K562 (cell line): ENCODE data around the gene FASTKD1. TPM values are rescaled to one million over a fixed set of nuclear protein-coding genes. Genes with fewer than 3 reads are reported as not detected.
A peak's percentile ranks its signal among the peaks of the same experiment; 100 is the strongest.

ENCODE experiments used
- ATAC-seq: fragments of 200-7000 bp; cut with Tn5 transposase; 3 replicates; pipeline ENCODE4 v1.9.1; 2020; ENCODE audit warnings: moderate library complexity
- BruUV-seq: library from RNA; stranded (reverse); fragments of 400-500 nt; replicated peaks from 2 replicates; lab custom pipeline; 2021; lab: Mats Ljungman, UMichigan
- CTCF ChIA-PET: fragments of 300-600 bp; formaldehyde crosslinking; extraction: SDS; loops from one replicate; lab custom pipeline; 2021; ENCODE audit warnings: low intra/inter-chr PET ratio; lab: Yijun Ruan, JAX
- POLR2A ChIA-PET: fragments of 300-600, 350-650 bp; sonication (Branson Sonifier 250); formaldehyde crosslinking; extraction: SDS; loops from one replicate; lab custom pipeline; 2021; ENCODE audit warnings: antibody characterized with exemption, inconsistent platforms; lab: Yijun Ruan, JAX
- DNase-seq, 4 experiments: peaks; one replicate each; pipeline versions ENCODE4 v3.0.0 to v3.0.0-alpha.2; 2011 to 2018; ENCODE audit warnings: low spot score in 3 of 4, mixed read lengths in 3 of 4; ENCODE audit errors: extremely low read depth in 1 of 4
- FAIRE-seq: peaks from 2 replicates; lab custom pipeline; 2011; peaks lifted over from hg19 to GRCh38; lab: Jason Lieb, UNC
- H2AFZ ChIP-seq: 2 replicates; pipeline ENCODE4 v1.6.0; 2011; ENCODE audit warnings: low read depth, low read length, control low read depth, inconsistent platforms
- H3K27ac ChIP-seq: fragments of 200-600 bp; 3 replicates; pipeline ENCODE4 v1.8.0; 2011; ENCODE audit warnings: low read depth, mild to moderate bottlenecking, control low read depth, inconsistent platforms, low read length, moderate library complexity, mixed read lengths; ENCODE audit errors: extremely low read depth
- H3K27me3 ChIP-seq, 2 experiments: fragments of 300-600 bp in 1 of 2; 2 replicates in 1 of 2; 3 replicates in 1 of 2; pipeline versions ENCODE4 v1.6.0 to v1.8.0; 2011; ENCODE audit warnings: inconsistent platforms in 2 of 2, low read length in 2 of 2, mild to moderate bottlenecking in 1 of 2, mixed read lengths in 1 of 2, moderate library complexity in 1 of 2; ENCODE audit not compliant: control insufficient read depth in 2 of 2, insufficient read depth in 2 of 2
- H3K36me3 ChIP-seq: fragments of 300-600 bp; 3 replicates; pipeline ENCODE4 v1.8.0; 2011; ENCODE audit warnings: mild to moderate bottlenecking, low read length, inconsistent platforms; ENCODE audit not compliant: control insufficient read depth, insufficient read depth
- H3K4me1 ChIP-seq, 2 experiments: fragments of 200-600 bp in 1 of 2; replicated peaks in 1 of 2; 2 replicates in 1 of 2; 3 replicates in 1 of 2; pipeline versions ENCODE4 v1.5.1 to v1.8.0; 2011; ENCODE audit warnings: inconsistent platforms in 2 of 2, low read length in 2 of 2, mild to moderate bottlenecking in 1 of 2, mixed read lengths in 1 of 2, moderate library complexity in 1 of 2; ENCODE audit not compliant: control insufficient read depth in 2 of 2, insufficient read depth in 2 of 2
- H3K4me2 ChIP-seq: 2 replicates; pipeline ENCODE4 v1.6.1; 2011; ENCODE audit warnings: low read length, control low read depth, inconsistent platforms, mixed read lengths; ENCODE audit not compliant: insufficient read depth
- H3K4me3 ChIP-seq: fragments of 200-600 bp; sonication (generic), shearing (Covaris generic); 2 replicates; pipeline ENCODE4 v1.5.1; 2016; ENCODE audit warnings: control low read depth, inconsistent platforms
- H3K79me2 ChIP-seq: fragments of 200-600 bp; 3 replicates; pipeline ENCODE4 v1.8.0; 2011; ENCODE audit warnings: low read length, inconsistent platforms; ENCODE audit not compliant: control insufficient read depth, insufficient read depth
- H3K9ac ChIP-seq, 2 experiments: 2 replicates each; pipeline versions ENCODE4 v1.6.0 to v1.6.1; 2011; ENCODE audit warnings: low read depth in 2 of 2, low read length in 2 of 2, control low read depth in 1 of 2, inconsistent platforms in 1 of 2, mild to moderate bottlenecking in 1 of 2, mixed read lengths in 1 of 2; ENCODE audit not compliant: insufficient read depth in 1 of 2
- H3K9me1 ChIP-seq: one replicate; pipeline ENCODE4 v1.6.0; 2011; ENCODE audit warnings: inconsistent platforms, mild to moderate bottlenecking, low read length, moderate library complexity; ENCODE audit not compliant: control insufficient read depth, insufficient read depth
- H3K9me3 ChIP-seq: replicated peaks from 2 replicates; pipeline ENCODE4 v1.5.1; 2011; ENCODE audit warnings: low read depth, low read length, inconsistent platforms; ENCODE audit not compliant: control insufficient read depth, insufficient read depth
- H4K20me1 ChIP-seq: replicated peaks from 2 replicates; pipeline ENCODE4 v1.6.1; 2011; ENCODE audit warnings: low read length, inconsistent platforms, mixed read lengths; ENCODE audit not compliant: control insufficient read depth, insufficient read depth
- ATF4 ChIP-seq: fragments of 450-650 bp; formaldehyde crosslinking; IDR thresholded peaks from 2 replicates; pipeline ENCODE4 v1.4.0; 2022; ENCODE audit warnings: mild to moderate bottlenecking, moderate library complexity
- BRF1 ChIP-seq: IDR thresholded peaks from 3 replicates; pipeline ENCODE4 v1.6.1; 2011; ENCODE audit warnings: borderline replicate concordance, mild to moderate bottlenecking; ENCODE audit not compliant: insufficient read length; ENCODE audit errors: extremely low read depth
- CREBBP ChIP-seq: IDR thresholded peaks from one replicate; pipeline ENCODE4 v1.6.1; 2012; ENCODE audit warnings: low read depth, mild to moderate bottlenecking, control low read depth, inconsistent platforms, low read length
- DACH1 ChIP-seq: fragments of 450-650 bp; IDR thresholded peaks from 2 replicates; pipeline ENCODE4 v1.6.1; 2018; ENCODE audit not compliant: partially characterized antibody
- ESRRA ChIP-seq: fragments of 450-650 bp; IDR thresholded peaks from 2 replicates; pipeline ENCODE4 v1.6.1; 2014; ENCODE audit warnings: low read depth, mild to moderate bottlenecking, moderate library complexity, borderline replicate concordance
- ID3 ChIP-seq, 2 experiments: fragments of 250-450 bp in 1 of 2; fragments of 450-650 bp in 1 of 2; sonication (Bioruptor Pico) in 1 of 2; IDR thresholded peaks; 2 replicates each; pipeline versions ENCODE4 v1.6.1 to v1.8.0; 2016 to 2021; ENCODE audit warnings: mild to moderate bottlenecking in 2 of 2, moderate library complexity in 2 of 2, missing compliant biosample characterization in 1 of 2, missing genetic modification characterization in 1 of 2
- MCM7 ChIP-seq, 2 experiments: fragments of 450-650 bp; IDR thresholded peaks; 2 replicates each; pipeline ENCODE4 v1.6.1; 2016 to 2018
- MITF ChIP-seq: IDR thresholded peaks from 2 replicates; pipeline ENCODE4 v1.6.1; 2014; ENCODE audit warnings: antibody characterized with exemption
- PHB ChIP-seq: fragments of 250-450 bp; sonication (Bioruptor Pico); IDR thresholded peaks from 2 replicates; pipeline ENCODE4 v1.5.0; 2021
- PML ChIP-seq: IDR thresholded peaks from 2 replicates; pipeline ENCODE4 v1.6.1; 2012; ENCODE audit warnings: low read length, inconsistent platforms
- PTBP1 ChIP-seq: fragments of 200-400 bp; formaldehyde crosslinking; IDR thresholded peaks from 2 replicates; pipeline ENCODE4 v1.6.1; 2017; ENCODE audit warnings: low read depth, low read length
- PURB ChIP-seq: sonication (generic); formaldehyde crosslinking; IDR thresholded peaks from 2 replicates; pipeline ENCODE4 v1.9.0; 2021; ENCODE audit warnings: low read depth, mild to moderate bottlenecking, missing genetic modification reagents
- SMAD3 ChIP-seq: fragments of 450-650 bp; formaldehyde crosslinking; conservative IDR thresholded peaks from 2 replicates; pipeline ENCODE4 v1.4.0; 2020; ENCODE audit warnings: mild to moderate bottlenecking
- SMARCC2 ChIP-seq: fragments of 450-650 bp; IDR thresholded peaks from 2 replicates; pipeline ENCODE4 v1.6.1; 2017; ENCODE audit warnings: antibody characterized with exemption, moderate library complexity, mild to moderate bottlenecking, low read depth
- SP1 ChIP-seq: sonication (generic); formaldehyde crosslinking; IDR thresholded peaks from 2 replicates; pipeline ENCODE4 v1.8.1; 2022; ENCODE audit warnings: mild to moderate bottlenecking, missing genetic modification reagents
- ZNF175 ChIP-seq: fragments of 200-800 bp; sonication (Bioruptor generic); IDR thresholded peaks from 2 replicates; pipeline ENCODE4 v1.6.1; 2016; ENCODE audit warnings: low read depth, mild to moderate bottlenecking, missing genetic modification characterization, missing compliant biosample characterization
- ZNF75A ChIP-seq: fragments of 450-650 bp; formaldehyde crosslinking; IDR thresholded peaks from 2 replicates; pipeline ENCODE4 v1.4.0; 2020; ENCODE audit warnings: mild to moderate bottlenecking
- ZNF780A ChIP-seq: fragments of 250-450 bp; sonication (Bioruptor Pico); IDR thresholded peaks from 2 replicates; pipeline ENCODE4 v1.5.0; 2021; ENCODE audit warnings: mild to moderate bottlenecking
- WGBS: fragments of 100-300 bp; shearing (Covaris generic); methylation state at CpG from one replicate; pipeline ENCODE4 v1.1.6; 2016; ENCODE audit warnings: low coverage, mixed read lengths; ENCODE audit not compliant: insufficient coverage; ENCODE audit errors: missing lambda C conversion rate; 5-methylcytosine and 5-hydroxymethylcytosine counted together
- in situ Hi-C: fragments of 300-500 bp; cut with MboI; formaldehyde crosslinking; loops from 4 replicates; pipeline ENCODE4 v1.15.0; 2018; ENCODE audit warnings: inconsistent platforms, mixed read lengths
- intact Hi-C: fragments of 100-400 bp; cut with micrococcal nuclease; formaldehyde crosslinking; loops from 2 replicates; pipeline ENCODE4 v1.14.2; 2022
- polyA plus RNA-seq, 8 experiments: library from polyadenylated mRNA; depleted of rRNA in 4 of 8; stranded (reverse) in 5 of 8; unstranded in 3 of 8; fragments of >200 nt; fragmentation: Nextera tagmentation in 2 of 8; fragmentation: Illumina TruSeq in 1 of 8; extraction: Ambion mirVana in 2 of 8; extraction: Trizol in 1 of 8; gene quantifications; 2 replicates each; pipeline versions ENCODE4 v1.2.1 to v1.2.3, GENCODE V29; 2011 to 2014; ENCODE audit warnings: inconsistent platforms in 1 of 8, missing spikeins in 1 of 8
- total RNA-seq, 7 experiments: library from RNA; depleted of rRNA in 6 of 7; stranded (reverse); fragments of >200 nt in 6 of 7; fragmentation: Illumina TruSeq in 2 of 7; extraction: Trizol in 2 of 7; gene quantifications; 2 replicates each; pipeline versions ENCODE4 v1.2.1 to v1.2.3, GENCODE V29; 2011 to 2021; ENCODE audit warnings: low replicate concordance in 1 of 7

Gene FASTKD1
- total and polyA plus RNA-seq, 9 of the 15 experiments (the other 6 are each of a cell fraction or from before 2014, with no cell fraction given): 63.5 to 134 (median 119) TPM

DNA sequence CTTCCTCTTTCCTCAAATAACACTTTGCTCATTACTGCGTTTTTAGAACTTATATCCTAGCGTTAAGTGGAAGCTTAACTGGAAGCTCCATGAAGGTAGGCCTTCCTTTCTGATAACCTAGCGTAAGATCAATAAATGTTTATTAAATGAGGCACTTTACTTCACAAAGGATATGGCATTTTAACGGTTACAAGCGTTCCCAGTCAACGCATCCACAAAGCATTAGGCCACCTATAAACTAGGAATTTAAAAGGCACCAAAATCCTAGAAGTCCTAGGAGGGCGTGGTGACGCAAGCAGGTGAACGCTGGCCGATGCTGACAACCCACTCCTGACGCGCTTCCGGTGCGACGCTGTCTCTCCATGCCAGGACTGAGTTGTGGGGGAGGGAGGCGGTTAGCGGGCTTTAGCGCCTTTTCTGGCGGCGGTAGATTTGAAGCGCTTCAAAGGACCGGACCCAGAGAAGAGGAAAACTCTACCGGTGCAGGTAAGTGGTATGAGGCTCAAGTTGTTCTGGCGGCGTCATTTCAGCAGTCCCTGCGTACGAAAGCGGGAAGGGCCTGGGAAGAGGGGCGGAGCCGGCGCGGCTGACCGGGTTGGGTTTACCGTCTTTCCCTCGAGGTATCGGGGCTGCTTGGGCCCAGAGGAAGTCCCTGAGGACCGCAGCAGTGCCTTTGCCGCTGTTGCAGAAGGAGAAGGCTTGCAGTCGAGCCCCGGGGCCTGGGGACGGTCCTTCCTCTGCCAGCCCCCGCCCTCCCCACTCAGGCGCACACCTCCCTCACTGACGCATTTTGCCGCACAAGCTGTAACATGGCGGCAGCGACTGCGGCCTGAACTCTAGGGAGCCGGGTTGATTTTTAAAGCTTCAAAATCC lies 10.6 kb upstream of the FASTKD1 start, which contains the start of gene PPIG:
Gene PPIG (plus strand): TSS at position 347 of the 873 bp plus-strand sequence. CDS start 19,691 bp downstream, outside the sequence.
- ChIA-PET POLR2A (interaction anchor here (0.6 to 2.4 kb wide), 16 partner anchors 11 to 716 kb away, joined by 3 to 16 read pairs (median 4); partner anchors contain the start of gene FASTKD1), CTCF (no interaction called here)
- peaks cover 3 to 4% of the 10 kb centered on the region in 2 experiments; a peak in 2 of 5 replicates for H3K4me1 ChIP-seq
- H2AFZ ChIP-seq: peak within 1 kb of the TSS; percentile 99
- no peaks in the 10 kb centered on the region for H3K27me3 ChIP-seq
- 6% methylated on average over 47 of the region's 49 CpGs for WGBS
- peak within 1 kb of the TSS; percentile 99 for H3K27ac ChIP-seq
- H3K9me3 ChIP-seq: peaks cover 11% of the 10 kb centered on the region
- FAIRE-seq: peak; percentile 95
- peak; percentile 96 for ATAC-seq
- H3K9ac ChIP-seq: peak within 1 kb of the TSS; percentile 99
- peak; percentile 91 to 98 (median 94) for DNase-seq
- in situ Hi-C loops: no loop called here
- peak within 1 kb of the TSS; percentile 86 for H3K4me2 ChIP-seq
- TSS peak; percentile 91 for BruUV-seq
- intact Hi-C loops: loop anchor here (1.0 kb wide), 1 partner anchor 11 kb away; the partner anchor contains the start of gene FASTKD1
- peak within 1 kb of the TSS; percentile 64 for H3K4me3 ChIP-seq
- H3K79me2 ChIP-seq: peaks cover 53% of the 10 kb centered on the region
- H3K9me1 ChIP-seq: no peaks in the 10 kb centered on the region
- 0 out of 2 replicates have a peak, but pooled peaks cover 5% of the 10 kb centered on the region for H4K20me1 ChIP-seq
- H3K36me3 ChIP-seq: peaks cover 13% of the 10 kb centered on the region; the same call in 1 of the 3 replicates
- TF ChIP-seq SMAD3 (no peak), PHB (CRISPR knock-in tag) (0 out of 2 replicates have a peak, but pooled peaks have one; percentile 68), DACH1 (no peak), ATF4 (no peak), ID3 (CRISPR knock-in tag; IDR thresholded peaks at IDR 0.05) (no peak), ID3 (tag; IDR thresholded peaks at IDR 0.05) (no peak; the same call in 1 of the 2 replicates), PTBP1 (no peak), CREBBP (no peak), BRF1 (no peak), PML (peak; percentile 82), ZNF75A (no peak), ZNF175 (CRISPR knock-in tag) (no peak), SP1 (CRISPR knock-in tag) (peak; percentile 96), ZNF780A (CRISPR knock-in tag) (no peak), SMARCC2 (peak; percentile 41; the same call in 1 of the 2 replicates), ESRRA (peak; percentile 72), MITF (no peak), PURB (CRISPR knock-in tag) (no peak), MCM7 (IDR thresholded peaks at IDR 0.05) (no peak)
